C4-2B (cell line): ENCODE results near the gene NUP210.
"Not testable (repeated sequence)": the region's sequence is repeated elsewhere in the genome, so short reads cannot be mapped to it uniquely, and the experiment has no call there.

Source experiments
- H3K27ac ChIP-seq: fragments of 450-650 bp; 2 replicates; pipeline ENCODE4 v1.5.1; 2017
- CTCF ChIP-seq: fragments of 450-650 bp; conservative IDR thresholded peaks from 2 replicates; pipeline ENCODE4 v1.5.1; 2017; ENCODE audit warnings: mild to moderate bottlenecking
- ZFX ChIP-seq: fragments of 450-650 bp; IDR thresholded peaks from 2 replicates; pipeline ENCODE4 v1.6.1; 2017

Gene NUP210

GRCh38 chr3:13391308-13391707, 28.8 kb downstream of the NUP210 start:
- TF ChIP-seq CTCF, result no peak; the same call in 1 of the 2 replicates
- TF ChIP-seq ZFX, result no peak
- H3K27ac ChIP-seq, result no peak overlapping the region

- TF ChIP-seq CTCF (no peak), ZFX (no peak)
- H3K27ac ChIP-seq, result no peak overlapping the region
These were observed 30.7 kb downstream of the NUP210 start for GRCh38 chr3:13389378-13389777.

- no peak for TF ChIP-seq ZFX
- no peak for TF ChIP-seq CTCF
These were observed 31.3 kb downstream of the NUP210 start for GRCh38 chr3:13388816-13389215.

GRCh38 chr3:13385373-13385965, 34.7 kb downstream of the NUP210 start:
- H3K27ac ChIP-seq, result no peak overlapping the region
- no peak for TF ChIP-seq CTCF
- TF ChIP-seq ZFX, result no peak

More at GRCh38 chr3:13388816-13389215, 31.3 kb downstream of the NUP210 start:
- no peak overlapping the region for H3K27ac ChIP-seq

GRCh38 chr3:13380971-13381370, 39.2 kb downstream of the NUP210 start:
- no peak overlapping the region for H3K27ac ChIP-seq
- TF ChIP-seq CTCF, result no peak
- TF ChIP-seq ZFX, result no peak

GRCh38 chr3:13379201-13379830, 40.8 kb downstream of the NUP210 start:
- H3K27ac ChIP-seq, result no peak overlapping the region
- TF ChIP-seq CTCF (no peak), ZFX (no peak)

- H3K27ac ChIP-seq, result no peak overlapping the region
- TF ChIP-seq CTCF, result no peak
- TF ChIP-seq ZFX, result no peak
These were observed 42.0 kb downstream of the NUP210 start for GRCh38 chr3:13378155-13378554.

GRCh38 chr3:13377741-13378140, 42.4 kb downstream of the NUP210 start:
- H3K27ac ChIP-seq, result not testable (repeated sequence)
